H7 (cell line): Measurements from ENCODE around the gene GADD45GIP1. TPM values are rescaled to one million over a fixed set of nuclear protein-coding genes. Genes with fewer than 3 reads are reported as not detected.

Source experiments
- DNase-seq: peaks from one replicate; pipeline ENCODE4 v3.0.0; 2012
- H3K27me3 ChIP-seq: 2 replicates; pipeline ENCODE4 v1.6.0; 2011; ENCODE audit warnings: mild to moderate bottlenecking, low read length; ENCODE audit not compliant: control insufficient read depth, insufficient read depth
- H3K36me3 ChIP-seq: replicated peaks from 2 replicates; pipeline ENCODE4 v1.5.1; 2011; ENCODE audit warnings: low read length; ENCODE audit not compliant: control insufficient read depth, insufficient read depth
- H3K4me3 ChIP-seq: 2 replicates; pipeline ENCODE4 v1.5.1; 2011; ENCODE audit warnings: low read depth, mild to moderate bottlenecking, control low read depth, low read length, moderate library complexity; ENCODE audit not compliant: insufficient read depth
- total RNA-seq: library from RNA; depleted of rRNA; stranded (reverse); fragments of >200 nt; shearing (Covaris generic); gene quantifications from 2 replicates; pipeline ENCODE4 v1.2.3, GENCODE V29; 2014; rRNA removed

The GADD45GIP1 gene
- total RNA-seq: 40.4 and 51.7 TPM in 2 replicates

DNA sequence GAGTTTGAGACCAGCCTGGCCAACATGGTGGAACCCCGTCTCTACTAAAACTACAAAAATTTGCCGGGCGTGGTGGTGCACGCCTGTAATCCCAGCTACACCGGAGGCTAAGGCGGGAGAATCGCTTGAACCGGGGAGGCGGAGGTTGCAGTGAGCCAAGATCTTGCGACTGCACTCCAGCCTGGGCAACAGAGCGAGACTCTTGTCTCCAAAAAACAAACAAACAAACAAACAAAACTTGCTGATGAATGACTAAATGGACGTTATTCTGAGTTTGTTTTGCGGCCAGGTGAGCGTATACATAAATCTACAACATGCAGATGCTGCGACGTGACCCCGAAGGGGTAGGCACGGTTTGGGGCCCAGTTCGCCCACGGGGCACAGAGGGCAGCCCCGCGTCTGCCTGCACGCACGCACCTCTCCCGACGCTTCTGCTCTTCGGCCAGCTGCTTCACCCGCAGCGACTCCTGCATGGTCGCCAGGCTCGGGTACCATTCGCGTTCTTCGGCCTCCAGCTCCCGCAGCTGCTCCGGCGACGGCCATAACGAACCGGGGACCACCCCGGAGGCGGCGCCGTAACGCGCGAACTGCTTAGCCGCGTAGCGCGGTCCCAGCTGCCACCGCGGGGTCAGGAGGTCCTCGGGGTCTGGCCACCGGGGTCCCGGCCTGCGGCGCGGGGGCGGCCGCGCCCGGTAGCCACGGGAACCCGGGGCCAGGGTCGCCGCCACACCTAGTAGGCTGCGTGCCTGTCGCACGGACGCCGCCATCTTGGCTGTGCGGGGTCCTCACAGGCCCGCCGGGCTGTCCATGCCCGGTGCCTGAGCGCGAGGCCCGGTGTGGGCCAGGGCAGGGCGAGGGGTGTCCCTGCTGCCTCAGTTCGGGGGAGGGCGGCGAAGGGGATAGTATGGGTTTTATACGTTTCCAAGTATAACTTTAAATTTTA, at the start of gene GADD45GIP1:
Gene GADD45GIP1 (minus strand): TSS at position 778 of the 943 bp plus-strand sequence. CDS start 11 bp downstream, at position 767.
- DNase-seq: peak; percentile 95
- H3K27me3 ChIP-seq: no peaks in the 10 kb centered on the region
- peak within 1 kb of the TSS; percentile 100 for H3K4me3 ChIP-seq
- H3K36me3 ChIP-seq: peaks cover 12% of the 10 kb centered on the region

GRCh38 chr19:13005861-13006370, 48.9 kb upstream of the GADD45GIP1 start:
- Histone ChIP-seq H3K36me3 (no peaks in the 10 kb centered on the region), H3K4me3 (no peak overlapping the region), H3K27me3 (peaks cover 62% of the 10 kb centered on the region)
- peak; percentile 40 for DNase-seq

DNA sequence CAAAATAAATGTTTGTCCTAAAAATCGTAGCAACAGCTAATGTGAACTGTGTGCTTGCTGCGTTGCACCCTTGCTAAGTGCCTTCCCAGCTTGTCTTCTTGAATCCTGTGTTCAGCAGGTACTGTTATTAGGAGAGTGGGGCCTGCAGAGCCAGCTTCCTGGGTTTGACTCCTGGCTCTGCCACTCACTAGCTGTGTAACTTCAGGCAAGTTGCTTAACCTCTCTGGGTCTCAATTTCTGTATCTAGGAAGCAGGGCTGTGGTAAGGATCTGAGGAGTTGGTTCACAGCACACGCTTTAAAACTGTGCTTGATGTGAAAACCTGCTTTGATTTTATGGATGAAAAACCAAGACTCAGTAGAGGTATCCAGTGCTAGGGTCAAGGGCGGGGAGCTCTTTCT, 48.2 kb upstream of the GADD45GIP1 start:
- no peaks in the 10 kb centered on the region for H3K36me3 ChIP-seq
- peaks cover 56% of the 10 kb centered on the region for H3K27me3 ChIP-seq
- no peak overlapping the region for H3K4me3 ChIP-seq
- DNase-seq: no peak

GRCh38 chr19:13004273-13004672, 47.2 kb upstream of the GADD45GIP1 start:
- Histone ChIP-seq H3K36me3 (no peaks in the 10 kb centered on the region), H3K27me3 (peaks cover 52% of the 10 kb centered on the region), H3K4me3 (no peak overlapping the region)
- no peak for DNase-seq

GRCh38 chr19:13003081-13003480, 46.1 kb upstream of the GADD45GIP1 start:
- Histone ChIP-seq H3K27me3 (peaks cover 48% of the 10 kb centered on the region), H3K4me3 (no peak overlapping the region), H3K36me3 (no peaks in the 10 kb centered on the region)
- DNase-seq: no peak

DNA sequence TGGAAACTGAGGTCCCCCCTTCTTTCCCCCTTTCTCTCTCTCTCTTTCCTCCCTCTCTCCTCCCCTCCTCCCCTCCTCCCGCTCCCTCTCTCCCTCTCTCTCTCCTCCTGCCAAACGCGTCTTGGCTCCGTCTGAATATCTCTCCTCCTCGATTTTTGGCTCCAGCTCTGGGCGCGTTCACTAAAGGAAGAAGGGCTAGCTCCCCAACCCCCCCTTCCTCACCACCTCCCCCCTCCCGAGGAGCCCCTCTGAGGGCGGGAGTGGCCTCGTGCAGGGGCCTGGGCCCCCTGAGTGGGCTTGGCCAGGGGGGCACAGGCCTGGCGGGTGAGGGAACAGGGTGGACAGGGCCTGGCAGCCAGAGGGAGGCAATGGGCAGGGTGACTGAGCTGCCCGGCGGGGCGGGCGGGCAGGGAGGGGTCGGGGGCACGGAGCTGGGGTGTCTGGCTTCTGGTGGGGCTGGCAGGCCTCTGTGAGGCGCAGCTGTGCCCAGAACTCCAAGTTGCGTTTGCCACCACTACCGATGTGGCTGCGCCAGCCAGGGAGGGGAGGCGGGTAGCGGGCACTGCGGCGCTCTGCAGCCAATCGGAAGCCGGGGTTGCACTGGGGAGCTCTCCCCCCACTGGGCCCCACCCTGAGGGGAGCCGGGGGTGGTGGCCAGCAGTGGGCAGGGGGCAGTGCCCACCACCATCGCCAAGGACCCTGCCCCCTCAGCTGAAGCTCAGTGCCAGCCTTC, 45.3 kb upstream of the GADD45GIP1 start:
- Histone ChIP-seq H3K36me3 (no peaks in the 10 kb centered on the region), H3K4me3 (no peak overlapping the region), H3K27me3 (peaks cover 49% of the 10 kb centered on the region)
- DNase-seq: peak; percentile 61

DNA sequence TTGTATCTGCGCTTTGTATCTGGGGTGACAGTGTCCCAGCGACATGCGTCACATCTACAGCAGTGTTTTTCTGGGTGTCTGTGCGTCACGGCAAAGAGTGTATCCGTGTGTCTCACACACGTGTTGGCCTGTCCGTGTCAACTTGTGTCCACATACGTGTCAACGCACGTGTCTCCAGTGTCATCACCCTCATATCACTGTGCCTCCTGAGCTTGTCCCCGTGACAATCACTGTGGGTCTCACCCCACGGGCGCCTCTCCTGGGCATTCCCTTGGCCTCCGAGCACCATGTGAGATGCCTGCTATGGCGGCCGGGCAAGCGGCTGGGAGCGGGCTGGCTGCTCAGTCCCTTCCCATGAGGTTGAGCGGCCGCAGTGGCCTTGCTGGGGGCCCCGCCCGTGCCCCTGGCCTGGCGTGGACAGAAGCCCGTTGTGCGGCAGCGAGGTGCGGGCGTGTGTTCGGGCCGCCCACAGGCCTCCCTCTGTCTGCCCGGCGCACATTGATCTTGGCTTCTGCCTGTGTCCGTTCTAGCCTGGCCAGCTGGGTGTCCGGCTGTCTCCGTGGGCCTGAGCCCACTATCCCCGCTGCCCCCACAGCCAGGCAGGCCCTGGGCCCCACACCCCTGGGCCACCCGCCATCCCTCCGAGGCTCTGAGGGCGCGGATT, 44.6 kb upstream of the GADD45GIP1 start:
- DNase-seq: peak; percentile 54
- no peaks in the 10 kb centered on the region for H3K36me3 ChIP-seq
- no peak overlapping the region for H3K4me3 ChIP-seq
- peaks cover 50% of the 10 kb centered on the region for H3K27me3 ChIP-seq

- peaks cover 52% of the 10 kb centered on the region for H3K27me3 ChIP-seq
- DNase-seq: no peak
Observed at GRCh38 chr19:13001166-13001501, 44.1 kb upstream of the GADD45GIP1 start.

DNA sequence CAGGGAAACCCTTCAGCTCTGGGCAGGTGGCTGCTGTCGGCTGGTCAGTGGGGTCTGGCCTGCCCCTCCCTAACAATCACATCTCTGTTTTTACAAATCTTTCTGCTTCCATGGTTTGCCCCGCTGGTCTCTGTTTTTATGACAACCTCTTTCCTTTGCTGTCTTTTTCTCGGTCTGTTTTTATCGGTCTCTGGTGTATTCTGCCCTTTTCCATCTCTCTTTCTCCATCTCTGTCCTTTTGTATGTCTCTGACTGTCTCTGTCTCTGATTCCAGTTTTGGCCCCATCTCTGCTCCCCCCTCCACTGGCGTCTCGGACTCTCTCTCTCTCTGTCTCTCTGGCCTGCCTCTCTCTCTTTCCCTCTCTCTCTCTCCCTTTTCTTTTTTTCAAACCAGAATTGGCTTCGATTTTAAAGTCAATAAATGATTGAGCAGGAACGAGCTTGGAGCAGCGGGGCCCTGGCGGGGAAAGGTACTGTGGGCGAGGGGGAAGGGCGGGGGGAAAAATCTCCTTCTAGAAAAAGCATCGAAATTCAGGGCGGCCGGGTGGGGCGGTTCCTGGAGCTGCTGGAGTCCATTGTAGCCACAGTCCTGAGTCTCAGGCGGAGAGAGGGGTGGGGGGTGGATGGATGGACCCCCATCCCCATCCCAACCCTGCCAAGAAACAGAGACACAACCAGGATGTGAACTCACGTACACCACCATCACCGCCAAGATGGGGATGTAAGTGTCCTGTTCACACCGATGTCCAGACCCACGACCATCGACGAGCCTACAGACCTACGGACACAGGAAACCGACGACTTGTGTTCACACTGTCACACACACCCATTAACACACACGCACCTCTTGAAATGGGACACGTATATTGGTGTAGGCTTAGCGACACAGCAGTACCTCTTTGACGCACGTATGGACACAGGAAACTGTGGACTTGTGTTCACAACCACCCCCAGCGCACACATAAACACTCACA, 41.2 kb upstream of the GADD45GIP1 start:
- Histone ChIP-seq H3K27me3 (peaks cover 59% of the 10 kb centered on the region), H3K36me3 (no peaks in the 10 kb centered on the region), H3K4me3 (no peak overlapping the region)
- DNase-seq: no peak

More at GRCh38 chr19:13001166-13001501, 44.1 kb upstream of the GADD45GIP1 start:
- H3K36me3 ChIP-seq: no peaks in the 10 kb centered on the region
- H3K4me3 ChIP-seq: no peak overlapping the region

- Histone ChIP-seq H3K36me3 (no peaks in the 10 kb centered on the region), H3K27me3 (peaks cover 59% of the 10 kb centered on the region), H3K4me3 (no peak overlapping the region)
- DNase-seq: peak; percentile 52
Observed at GRCh38 chr19:12997179-12997966, 40.4 kb upstream of the GADD45GIP1 start.

DNA sequence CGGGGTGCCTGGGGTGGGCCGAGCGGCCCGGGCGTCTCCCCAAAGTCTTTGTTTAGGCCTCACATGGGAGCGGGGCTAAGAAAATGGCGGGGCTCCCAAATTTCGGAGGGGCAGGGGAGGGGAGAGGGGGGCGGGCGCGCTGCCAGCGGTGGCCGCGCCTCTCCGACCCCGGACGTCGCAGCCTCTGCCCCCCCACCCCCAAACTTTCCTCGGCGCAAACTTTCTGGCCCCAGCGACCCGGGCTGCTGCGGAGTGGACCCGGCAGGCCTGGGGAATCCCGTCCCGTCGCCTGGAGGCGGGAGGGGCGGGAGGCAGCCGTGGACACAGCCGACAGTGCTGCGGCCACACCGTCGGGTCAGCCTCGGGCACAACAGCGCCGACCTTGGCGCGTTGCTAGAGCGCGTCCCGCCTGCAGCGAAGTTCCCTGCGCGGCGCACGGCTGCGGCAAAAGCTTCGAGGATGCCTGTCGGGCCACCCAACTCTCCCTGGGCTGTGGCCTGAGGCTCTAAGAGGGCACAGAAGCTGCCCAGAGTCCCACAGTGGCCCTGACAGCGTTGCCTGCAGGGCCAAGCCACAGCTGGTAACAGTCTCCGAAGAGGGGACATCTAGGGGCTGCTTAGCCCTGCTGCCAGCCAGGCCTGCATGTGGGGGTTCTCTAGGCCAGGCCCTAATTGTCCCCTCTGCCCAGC, 39.5 kb upstream of the GADD45GIP1 start:
- peaks cover 59% of the 10 kb centered on the region for H3K27me3 ChIP-seq
- peak; percentile 88 for DNase-seq
- no peaks in the 10 kb centered on the region for H3K36me3 ChIP-seq
- H3K4me3 ChIP-seq: peak overlapping the region; percentile 10; the same call in 1 of the 2 replicates

- Histone ChIP-seq H3K4me3 (peak overlapping the region; percentile 27), H3K27me3 (peaks cover 62% of the 10 kb centered on the region)
Observed at GRCh38 chr19:12995596-12996405, 38.8 kb upstream of the GADD45GIP1 start.

More at GRCh38 chr19:12995596-12996405, 38.8 kb upstream of the GADD45GIP1 start:
- peak; percentile 91 for DNase-seq
- H3K36me3 ChIP-seq: no peaks in the 10 kb centered on the region
